NCI-H1417 (cell line): ENCODE data around the gene CTDNEP1.
A peak's percentile ranks its signal among the peaks of the same experiment; 100 is the strongest.
"Not testable (repeated sequence)": the region's sequence is repeated elsewhere in the genome, so short reads cannot be mapped to it uniquely, and the experiment has no call there.

Experiments
- DNase-seq, 3 experiments: peaks; one replicate each; lab custom pipeline; 2025; lab: John Stamatoyannopoulos, UW

The CTDNEP1 gene

DNA sequence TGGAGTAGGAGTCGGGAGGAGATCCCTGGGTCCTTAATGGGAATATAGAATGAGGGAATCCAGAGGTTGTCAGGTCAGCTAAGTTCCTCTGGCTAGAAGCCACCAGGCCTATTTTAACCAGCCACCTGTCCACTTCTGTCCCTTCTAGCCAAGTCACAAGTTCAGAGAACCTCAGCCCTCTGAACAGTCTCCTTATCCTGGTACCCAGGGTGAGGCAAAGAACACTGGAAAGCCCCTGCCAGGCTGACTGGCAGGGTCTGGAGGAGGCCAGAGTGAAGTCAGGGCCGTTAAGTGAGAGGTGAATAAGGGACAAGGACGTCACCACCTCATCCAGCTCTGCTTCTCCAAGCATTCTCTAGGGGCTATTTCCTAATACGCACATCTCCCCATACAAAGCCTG lies 2.7 kb downstream of the CTDNEP1 start:
- no peak for DNase-seq

DNA sequence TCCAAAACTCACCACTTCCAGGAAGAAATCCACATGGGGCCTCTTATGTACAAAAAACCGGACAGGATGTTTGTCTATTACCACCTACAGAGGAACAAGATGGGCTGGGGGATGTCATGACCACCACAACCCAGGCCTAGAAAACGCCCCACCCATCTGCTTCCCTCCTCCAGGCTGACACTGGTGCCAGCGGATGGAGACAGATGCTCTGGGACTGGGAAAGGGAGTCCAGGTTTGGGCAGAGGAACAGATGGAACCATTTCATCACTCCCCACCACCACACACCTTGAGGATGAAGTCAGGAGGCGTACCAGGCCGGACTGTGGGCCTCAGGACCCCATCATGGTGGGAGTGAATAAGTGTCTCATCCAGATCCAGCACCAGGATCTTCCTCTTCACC lies 4.8 kb downstream of the CTDNEP1 start:
- DNase-seq, result no peak

DNA sequence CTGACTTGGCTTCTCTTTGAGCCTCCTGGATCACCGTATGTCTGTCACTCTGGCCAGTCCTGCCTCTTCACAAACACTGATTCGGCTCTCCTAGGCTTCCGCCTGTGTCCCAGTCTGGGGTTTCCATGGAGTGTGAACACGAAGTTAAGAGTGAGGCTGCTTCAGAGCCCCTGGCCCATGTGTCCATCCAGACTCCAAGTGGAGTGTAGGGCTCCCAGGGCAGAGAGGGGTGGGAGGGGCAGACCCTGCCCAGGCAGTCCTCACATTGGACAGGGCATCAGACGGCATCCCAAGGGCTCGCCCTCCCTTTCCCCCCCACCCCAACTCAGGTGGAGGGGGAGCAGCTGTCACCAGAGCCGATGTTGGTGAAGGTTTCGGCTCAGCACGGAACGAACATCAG lies 7.7 kb downstream of the CTDNEP1 start:
- DNase-seq, result not testable (repeated sequence)

DNA sequence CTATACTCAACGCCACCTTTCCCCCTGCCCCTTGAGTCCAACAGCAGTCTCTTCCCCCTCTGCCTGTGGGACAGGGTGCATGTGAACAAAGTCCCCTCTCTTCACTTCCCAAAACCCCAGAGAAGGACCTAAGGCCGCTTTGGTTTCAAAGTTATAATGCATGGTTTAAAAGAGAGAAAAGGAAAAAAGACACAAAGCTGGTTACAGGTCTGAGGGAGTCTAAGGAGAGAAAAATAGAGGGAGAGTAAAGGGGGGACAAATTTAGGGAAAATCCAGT lies 8.1 kb downstream of the CTDNEP1 start:
- no peak for DNase-seq

DNA sequence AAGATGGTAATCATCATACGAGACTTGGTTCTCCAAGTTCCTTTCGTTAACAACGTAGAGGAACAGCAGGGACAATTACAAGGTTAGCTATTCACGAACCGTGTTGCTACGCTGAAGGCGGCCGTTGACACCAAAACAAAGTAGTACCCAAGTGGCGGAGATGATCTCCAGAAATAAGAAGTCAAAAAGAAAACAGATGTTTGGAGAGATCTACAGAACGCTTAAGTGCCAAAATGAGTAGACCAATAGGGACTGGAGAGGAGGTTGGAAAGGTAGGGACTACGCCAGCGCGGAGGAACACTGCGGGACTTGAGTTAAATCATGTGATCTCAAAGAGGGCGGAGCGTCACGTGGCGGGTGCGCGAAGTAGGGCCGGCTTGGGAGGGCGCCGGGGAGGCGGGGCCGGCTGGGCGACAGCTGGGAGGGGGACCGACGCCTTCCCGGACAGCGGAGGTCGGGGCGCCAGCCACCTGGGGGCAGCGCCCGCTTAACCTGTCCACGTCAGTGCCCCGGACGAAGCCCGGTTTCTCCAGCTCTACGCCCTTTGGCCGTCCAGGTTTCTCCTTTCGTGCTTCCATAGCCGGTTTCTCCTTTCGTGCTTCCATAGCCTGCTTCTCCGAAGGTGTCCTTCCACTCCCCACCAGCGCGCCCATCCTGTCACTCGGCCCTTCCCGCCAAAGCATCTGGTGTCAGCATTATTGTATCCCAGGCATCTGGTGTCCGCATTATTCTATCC lies 8.6 kb downstream of the CTDNEP1 start:
- peak; percentile 90 to 95 (median 92) for DNase-seq

DNA sequence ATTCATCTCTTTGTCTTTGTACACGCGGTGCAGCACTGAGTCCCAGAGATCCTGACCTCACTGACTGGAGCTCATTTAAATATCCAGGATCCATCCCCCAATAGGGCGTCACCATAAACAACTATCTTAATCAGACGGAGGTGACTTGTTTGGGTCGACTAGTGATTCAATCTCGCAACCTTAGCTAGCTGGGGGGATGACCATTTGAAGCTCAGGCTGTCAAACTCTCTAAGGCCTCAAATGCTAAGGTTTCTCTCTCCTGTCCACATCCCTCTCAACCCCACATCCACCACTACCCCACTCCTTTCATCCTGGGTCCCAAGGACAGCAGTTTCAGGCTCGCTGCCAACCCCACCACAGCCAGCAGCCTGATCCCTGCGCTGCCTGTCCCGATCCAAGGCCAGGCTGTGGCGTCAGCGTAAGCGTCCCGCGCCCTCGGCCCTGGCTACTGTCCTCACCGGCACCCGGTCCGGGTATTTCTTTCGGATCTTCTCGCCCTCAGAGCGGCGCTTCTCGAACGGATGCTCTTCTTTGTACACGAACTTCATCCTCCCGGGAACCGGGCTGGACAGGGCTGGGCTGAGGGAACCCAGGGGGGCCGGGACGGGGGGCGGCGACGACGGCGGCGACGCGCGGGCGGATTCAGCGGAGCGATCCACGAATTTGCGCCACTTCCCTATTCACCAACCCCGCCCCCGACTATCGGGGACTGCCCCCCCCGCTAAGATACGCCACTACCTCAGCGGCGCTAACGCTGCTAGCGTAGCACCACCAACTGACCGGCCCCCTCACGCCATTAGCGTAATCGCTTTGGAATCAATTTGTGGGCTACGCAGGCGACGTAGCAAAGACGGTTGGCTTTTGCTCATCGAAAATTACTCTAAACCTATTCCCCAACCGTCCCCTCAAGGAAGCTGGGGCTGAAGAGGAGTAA lies 9.5 kb downstream of the CTDNEP1 start, which contains the start of gene GABARAP:
GABARAP (minus strand) TSS at position 667 of the 934 bp plus-strand sequence; CDS start at position 548, 119 bp downstream.
- DNase-seq, result peak; percentile 85 to 94 (median 88)

DNA sequence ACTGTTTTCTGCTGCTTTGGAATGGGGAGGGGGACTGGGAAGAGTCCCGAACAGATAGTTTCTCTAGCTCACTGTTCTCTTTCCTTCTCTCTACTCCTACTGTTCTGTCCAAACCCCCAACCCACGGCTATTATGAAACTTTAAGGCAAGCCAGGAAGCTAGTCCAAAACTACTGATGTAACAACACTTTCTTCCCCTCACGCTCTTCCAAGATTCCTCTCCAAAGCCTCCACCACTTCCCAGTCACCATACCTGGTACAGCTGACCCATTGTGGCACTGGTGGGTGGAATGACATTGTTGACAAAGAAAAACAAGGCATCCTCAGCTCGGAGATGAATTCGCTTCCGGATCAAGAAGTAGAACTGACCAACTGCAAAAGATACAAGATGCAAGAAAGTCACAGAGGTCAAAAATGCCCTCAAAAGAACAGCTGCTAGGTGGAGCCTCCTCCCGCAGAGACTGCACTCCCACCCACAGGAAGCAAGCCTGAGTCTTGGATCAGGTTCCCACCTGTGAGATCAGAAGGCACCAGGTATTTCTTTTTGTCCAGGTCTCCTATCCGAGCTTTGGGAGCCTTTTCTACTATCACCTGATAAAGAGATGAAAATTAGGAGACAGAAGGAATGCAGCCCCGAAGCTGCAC lies 10.3 kb downstream of the CTDNEP1 start:
- DNase-seq, result no peak

DNA sequence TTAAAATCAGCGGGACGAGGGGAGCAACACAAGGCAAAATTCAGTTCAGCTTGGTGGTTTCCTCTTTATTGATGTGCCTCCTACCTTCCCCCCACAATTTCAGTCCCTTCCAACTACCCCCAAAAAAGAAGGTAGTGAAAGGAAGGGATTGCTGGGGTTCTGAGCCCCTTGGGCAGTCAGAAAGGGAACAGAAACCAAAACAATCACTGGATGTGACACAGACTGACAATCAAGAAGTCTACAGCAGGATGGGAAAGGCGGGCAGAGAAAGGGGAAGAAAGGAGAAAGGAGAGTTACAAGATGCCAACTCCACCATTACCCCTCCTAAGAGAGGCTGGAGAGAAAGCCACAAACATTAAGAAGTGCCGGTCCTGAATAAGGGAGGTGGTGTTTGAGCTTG lies 11.2 kb downstream of the CTDNEP1 start:
- DNase-seq, result no peak

DNA sequence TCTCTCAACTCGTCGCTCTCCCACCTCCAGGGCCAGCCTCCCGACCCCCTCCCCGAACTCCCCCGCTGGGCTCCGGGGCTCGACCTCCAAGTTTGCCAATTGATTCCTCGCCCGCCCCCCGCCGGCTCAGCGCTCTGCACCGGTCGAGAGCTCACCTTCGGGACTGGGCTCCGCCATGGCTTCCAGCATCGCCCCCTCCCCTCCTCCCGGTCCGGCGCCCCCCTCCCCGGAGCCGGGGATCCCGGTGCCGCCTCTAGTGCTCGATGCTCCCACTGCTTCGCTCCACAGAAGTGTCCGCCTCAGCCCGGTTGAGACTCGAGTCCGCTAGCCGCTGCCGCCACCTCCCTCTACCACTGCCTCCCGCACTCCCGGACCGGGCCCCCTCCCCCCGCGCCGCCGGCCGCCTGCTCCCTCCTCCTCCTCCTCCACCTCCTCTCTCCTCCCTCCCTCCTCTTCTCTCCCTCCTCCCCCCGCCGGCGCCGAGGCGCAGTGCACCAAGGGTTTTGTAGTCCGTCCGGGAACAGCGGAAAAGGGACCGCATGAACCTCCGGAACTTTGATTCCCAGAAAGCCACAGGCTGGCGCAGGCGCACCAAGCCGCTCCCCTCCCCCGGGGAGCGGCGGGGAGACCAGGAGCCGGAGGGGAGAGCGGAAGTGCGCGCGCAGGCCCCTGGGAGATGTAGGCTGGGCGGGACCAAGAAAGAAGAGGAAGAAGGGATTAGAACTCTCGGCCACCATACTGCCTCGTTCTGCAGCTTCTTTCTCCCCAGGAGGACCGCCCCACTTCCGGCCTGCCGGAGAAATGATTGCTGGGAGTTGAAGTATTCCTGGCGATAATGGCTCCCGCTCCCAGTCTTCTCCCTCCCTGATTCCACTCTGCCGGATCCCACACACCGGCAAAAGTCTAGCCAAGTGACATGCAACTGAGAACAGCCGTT lies 12.2 kb downstream of the CTDNEP1 start, which contains the start of gene PHF23:
PHF23 (minus strand) TSS at position 367 of the 937 bp plus-strand sequence; CDS start at position 189, 178 bp downstream.
- DNase-seq, result peak; percentile 94 to 98 (median 96)

DNA sequence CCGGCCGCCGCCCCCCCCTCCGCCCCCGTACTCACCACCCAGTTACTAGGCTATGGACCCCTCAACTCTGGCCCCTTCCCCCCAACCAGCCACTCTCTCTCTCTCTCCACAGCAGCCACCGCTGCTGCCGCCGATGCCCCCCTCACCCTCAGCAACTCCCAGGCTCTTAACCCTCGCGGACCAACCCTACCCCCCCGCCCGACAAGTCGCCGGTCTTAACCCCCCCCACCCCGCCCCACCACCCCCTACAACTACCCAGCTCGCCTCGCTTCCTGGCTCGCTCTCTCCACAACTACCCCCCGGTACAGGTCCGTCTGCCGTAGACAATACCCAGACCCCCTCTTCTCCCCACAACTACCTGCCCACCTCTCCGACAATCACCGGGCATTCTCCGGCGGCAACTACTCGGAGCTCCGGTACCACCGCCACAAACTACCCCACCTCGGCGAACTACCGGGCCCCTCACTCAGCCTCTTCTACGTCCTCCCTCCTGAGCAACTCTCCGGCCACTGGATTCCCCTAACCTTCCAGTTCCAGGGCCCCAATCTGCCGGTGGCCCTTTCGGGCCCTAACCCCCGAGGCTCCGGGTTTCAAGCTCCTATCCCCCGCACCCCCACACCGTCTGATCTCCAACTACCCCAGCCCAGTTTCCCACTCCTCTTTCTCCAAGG lies 13.0 kb downstream of the CTDNEP1 start:
- peak in 2 of 3 experiments; percentile 30 to 57 for DNase-seq

DNA sequence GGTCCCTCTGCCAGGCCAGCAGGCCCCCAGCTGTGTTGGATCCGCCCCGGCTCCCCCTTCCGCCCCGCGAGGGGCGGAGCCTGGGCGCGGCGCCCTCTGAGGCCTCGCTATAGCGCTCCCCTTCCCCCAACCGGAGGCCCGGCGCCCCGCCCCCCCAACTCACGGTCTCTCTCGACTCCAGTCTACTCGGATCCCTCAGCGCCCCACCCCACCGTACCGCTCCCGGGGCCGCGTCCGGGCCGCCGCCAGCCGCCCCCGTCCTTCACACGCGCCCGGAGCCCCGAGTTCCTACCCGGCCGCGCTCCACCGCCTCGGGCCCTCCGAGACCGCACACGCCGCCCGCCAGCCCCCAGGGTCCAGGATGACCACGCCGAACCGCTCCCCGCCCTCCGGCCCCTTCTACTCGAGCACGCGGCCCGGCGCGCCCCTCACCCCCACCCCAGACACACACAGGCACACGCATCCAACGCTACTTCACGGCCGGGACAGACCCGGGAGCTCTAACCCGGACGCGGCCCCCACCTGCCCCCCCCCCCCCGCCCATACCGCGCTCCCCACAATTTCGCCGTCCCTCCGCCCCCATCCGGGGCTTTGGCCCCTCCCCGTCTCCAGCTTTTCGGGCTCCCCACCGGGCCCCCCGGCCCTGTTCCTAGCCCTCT lies 13.6 kb downstream of the CTDNEP1 start:
- peak; percentile 40 to 67 (median 58) for DNase-seq

DNA sequence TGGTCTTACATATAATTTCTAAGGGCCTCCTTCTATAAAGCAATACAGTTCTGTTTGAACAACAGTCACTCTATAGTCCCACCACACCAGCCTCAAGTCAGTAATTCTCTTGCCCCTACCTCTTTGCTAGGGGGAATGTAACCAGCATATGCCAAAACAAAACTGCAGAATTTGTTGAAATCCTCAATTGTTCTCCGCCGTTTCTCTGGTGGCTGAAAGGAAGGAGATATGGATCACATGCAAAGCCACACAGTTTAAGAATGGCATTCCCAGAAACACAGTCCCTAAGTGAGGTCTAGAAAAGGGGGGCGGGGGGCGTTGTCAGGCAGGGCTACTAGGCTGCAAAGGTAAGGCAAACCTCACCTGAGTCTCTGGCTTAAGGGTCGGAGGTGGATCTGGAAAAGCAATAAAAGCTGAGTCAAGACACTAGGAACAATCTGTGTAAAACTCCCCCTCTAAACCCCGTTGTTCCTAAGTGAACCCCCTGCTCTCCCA lies 14.2 kb downstream of the CTDNEP1 start:
- DNase-seq, result no peak

DNA sequence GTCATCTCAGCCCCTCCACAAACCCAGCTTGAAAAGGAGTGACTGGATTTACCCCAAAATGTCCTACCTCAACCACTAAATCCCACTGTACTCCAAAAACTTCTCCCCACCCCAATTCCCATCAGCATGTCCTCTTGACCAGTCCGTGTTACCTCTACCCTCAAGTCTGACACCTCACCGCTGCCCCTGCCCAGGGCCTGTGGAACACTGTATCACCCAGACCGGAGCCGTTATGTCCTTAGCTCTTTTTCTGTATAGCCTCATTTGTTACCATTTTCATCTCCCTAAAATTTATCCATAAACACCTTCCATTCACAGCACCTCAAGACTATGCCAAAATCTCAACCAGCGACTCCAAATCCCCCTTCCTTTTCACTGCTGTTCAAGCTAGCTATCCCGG lies 14.7 kb downstream of the CTDNEP1 start:
- DNase-seq, result no peak

DNA sequence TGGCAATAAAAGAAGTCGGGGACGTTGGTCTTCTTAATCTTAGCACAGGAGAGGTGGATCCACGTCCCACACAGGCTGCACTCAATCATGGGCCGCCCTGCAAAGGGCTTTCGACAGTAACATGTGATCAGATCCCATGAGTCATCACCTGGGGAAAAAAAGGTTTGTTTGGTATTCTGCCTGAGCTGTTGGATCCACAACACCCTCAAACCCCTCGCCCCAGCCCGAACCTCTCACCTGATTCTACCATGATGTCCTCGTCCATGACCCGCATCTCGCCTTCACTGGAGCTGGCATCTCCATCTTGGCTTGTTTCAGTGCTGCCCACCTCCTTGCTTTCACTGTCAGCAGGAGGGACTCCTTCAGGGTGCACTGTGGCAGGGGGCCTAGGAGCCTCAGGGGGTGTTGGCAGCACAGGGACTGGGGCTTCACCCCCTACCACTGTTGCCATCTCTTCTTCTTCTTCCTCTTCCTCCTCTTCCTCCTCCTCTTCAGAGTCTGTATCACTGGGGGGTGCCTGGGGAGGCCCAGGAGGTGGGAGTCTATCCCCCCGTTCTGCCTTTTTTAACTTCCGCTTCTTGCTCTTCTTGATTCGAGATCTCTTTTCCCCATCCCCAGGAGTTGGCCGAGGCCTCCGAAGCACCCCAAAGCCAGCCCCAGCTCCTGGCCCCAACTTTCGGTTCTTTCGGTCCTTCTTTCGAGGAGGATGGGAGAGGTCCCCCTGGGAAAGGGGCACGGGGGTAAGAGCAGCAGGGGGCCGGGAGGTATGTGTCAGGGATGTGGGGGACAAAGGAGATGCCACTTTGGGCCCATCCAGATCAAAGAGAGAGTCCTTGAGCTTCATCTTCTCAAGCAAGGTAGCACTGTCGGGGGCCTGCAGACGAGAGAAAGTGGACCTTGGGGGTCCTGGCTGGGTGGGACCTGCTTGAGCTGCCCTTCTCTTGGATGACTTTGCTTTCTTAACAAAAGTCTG lies 15.6 kb downstream of the CTDNEP1 start:
- no peak for DNase-seq

DNA sequence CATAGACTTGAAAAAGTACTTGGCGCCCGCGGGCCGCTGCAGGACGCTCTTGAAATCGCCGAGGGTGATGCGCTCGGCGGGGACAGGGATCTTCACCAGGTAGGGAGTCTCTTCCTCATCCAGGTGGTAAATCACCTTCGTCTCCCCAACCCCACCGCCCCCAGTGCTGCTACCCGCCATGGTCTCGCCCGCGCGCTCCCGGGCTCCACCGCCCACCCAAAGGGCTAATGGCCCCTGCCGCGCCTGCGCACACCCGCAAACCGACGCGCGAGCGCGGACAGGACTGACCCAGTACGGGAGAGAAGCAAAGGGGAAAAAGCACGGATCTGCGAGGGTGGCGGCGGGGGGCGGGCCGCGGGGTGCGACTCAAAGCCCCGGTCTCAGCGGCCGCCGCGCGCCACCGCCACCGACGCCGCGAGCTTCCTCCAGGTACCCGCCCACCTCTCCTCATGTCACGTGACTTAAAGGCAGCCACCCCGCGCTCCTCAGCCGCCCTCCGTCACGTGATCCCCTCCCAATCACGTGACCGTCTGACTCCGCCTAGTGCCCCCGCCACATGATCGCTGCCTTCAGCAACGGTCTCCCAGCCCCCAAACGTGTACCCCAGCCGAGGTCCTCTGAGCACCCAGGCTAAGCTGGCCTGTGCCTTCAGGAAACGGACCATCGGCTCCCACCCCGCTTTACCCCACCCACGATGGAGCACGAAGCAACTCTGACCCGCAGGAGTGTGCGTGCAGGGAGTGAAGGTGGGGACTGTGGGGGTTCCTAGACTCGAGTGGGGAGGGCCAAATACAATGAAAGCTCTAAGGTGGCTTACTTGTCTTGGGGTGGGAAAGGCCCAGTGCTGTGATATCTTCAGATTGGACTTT lies 17.2 kb downstream of the CTDNEP1 start, which contains the start of gene DVL2:
DVL2 (minus strand) TSS at position 435 of the 869 bp plus-strand sequence; CDS start at position 180, 255 bp downstream.
- peak; percentile 84 to 90 (median 88) for DNase-seq

DNA sequence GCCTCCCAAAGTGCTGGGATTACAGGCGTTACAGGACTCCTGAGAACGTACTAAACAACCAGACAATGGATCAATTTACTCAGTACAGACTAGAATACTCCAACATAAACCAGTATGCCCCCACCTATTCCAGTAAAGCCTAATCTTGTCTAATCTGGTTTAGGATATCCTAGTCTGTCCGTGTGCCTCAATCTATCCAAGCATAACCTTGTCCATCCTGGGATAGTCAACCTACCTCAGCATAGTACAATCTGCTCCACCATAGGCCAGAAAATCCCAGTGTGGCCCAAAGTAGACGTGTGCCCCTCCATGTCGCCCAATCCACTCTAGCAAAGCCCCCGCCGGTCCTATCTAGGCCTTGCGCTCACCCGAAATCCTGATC lies 17.8 kb downstream of the CTDNEP1 start:
- no peak for DNase-seq

DNA sequence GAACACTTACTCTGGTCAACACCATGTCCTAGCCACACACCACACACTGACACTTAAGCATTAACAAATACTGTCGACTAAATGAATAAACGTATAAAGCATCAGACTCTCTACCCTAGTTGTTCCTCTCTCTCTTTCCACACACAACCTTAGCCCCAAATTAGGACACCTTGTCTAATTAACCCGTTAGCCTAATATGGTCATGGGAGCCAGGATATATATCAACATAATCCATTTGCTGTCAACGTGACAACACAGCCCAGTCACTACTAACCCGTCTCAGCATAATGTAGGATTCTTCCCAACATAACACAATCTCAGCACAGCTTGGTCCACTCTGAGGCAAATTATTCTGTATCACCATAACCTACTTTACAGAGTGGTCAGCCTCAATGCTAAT lies 19.4 kb downstream of the CTDNEP1 start:
- no peak for DNase-seq

DNA sequence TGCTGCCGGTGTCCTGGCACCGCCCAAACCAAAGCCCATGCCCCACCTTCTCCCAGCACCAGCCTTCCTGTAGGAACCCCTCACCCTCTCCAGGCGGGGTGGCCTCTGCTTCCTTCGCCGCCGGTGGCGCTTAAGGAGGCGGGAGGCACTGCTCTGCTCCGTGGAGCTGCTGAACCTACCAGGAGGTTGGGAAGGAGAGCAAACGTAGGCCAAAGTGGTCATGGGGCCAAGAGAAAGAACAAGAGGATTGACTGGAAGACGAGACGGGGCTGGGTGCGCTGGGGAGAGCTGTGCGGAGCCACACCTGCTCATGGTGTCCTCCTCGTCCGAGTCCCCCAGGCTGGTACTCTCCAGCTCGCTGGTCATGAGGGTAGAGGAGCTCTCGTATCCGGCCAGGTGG lies 22.0 kb downstream of the CTDNEP1 start:
- DNase-seq, result no peak
